ENCODE results near the gene MAL.

The MAL gene

GRCh38 chr2:95044601-95045000 is 19.1 kb downstream of the MAL start:
- no peak for TF ChIP-seq CTCF (IDR thresholded peaks at IDR 0.05)

GRCh38 chr2:95046371-95047112 is 21.0 kb downstream of the MAL start:
- no peak for TF ChIP-seq CTCF (IDR thresholded peaks at IDR 0.05)

- no peak for TF ChIP-seq CTCF (IDR thresholded peaks at IDR 0.05)
These were observed 22.4 kb downstream of the MAL start for GRCh38 chr2:95047629-95048510.

- TF ChIP-seq CTCF (IDR thresholded peaks at IDR 0.05): no peak
These were observed 23.5 kb downstream of the MAL start for GRCh38 chr2:95048825-95049682.

- no peak for TF ChIP-seq CTCF (IDR thresholded peaks at IDR 0.05)
These were observed 24.1 kb downstream of the MAL start for GRCh38 chr2:95049683-95049955.

GRCh38 chr2:95049961-95050360 is 24.5 kb downstream of the MAL start:
- TF ChIP-seq CTCF (IDR thresholded peaks at IDR 0.05): no peak
